SJSA1 (cell line): ENCODE data around the gene FAM53A. TPM values are rescaled to one million over a fixed set of nuclear protein-coding genes. Genes with fewer than 3 reads are reported as not detected.

Experiments
- DNase-seq, 2 experiments: peaks; one replicate each; pipeline ENCODE4 v3.0.0-alpha.2; 2015 to 2020; ENCODE audit warnings: low spot score in 2 of 2, low read depth in 1 of 2
- H3K27ac ChIP-seq: fragments of 250-450 bp; sonication (Bioruptor Pico); 2 replicates; pipeline ENCODE4 v1.5.1; 2020; ENCODE audit warnings: mild to moderate bottlenecking, moderate library complexity
- H3K27me3 ChIP-seq: fragments of 250-450 bp; sonication (Bioruptor Pico); replicated peaks from 2 replicates; pipeline ENCODE4 v1.5.1; 2020; ENCODE audit warnings: mild to moderate bottlenecking, moderate library complexity
- H3K36me3 ChIP-seq: fragments of 250-450 bp; sonication (Bioruptor Pico); 2 replicates; pipeline ENCODE4 v1.5.1; 2020; ENCODE audit warnings: mild to moderate bottlenecking
- H3K4me1 ChIP-seq: fragments of 250-450 bp; sonication (Bioruptor Pico); replicated peaks from 2 replicates; pipeline ENCODE4 v1.6.1; 2021; ENCODE audit warnings: mild to moderate bottlenecking
- H3K4me3 ChIP-seq: fragments of 250-450 bp; sonication (Bioruptor Pico); 2 replicates; pipeline ENCODE4 v1.5.1; 2020; ENCODE audit warnings: mild to moderate bottlenecking
- H3K9me3 ChIP-seq: fragments of 250-450 bp; sonication (Bioruptor Pico); replicated peaks from 2 replicates; pipeline ENCODE4 v1.5.1; 2020; ENCODE audit warnings: mild to moderate bottlenecking
- total RNA-seq: library from RNA; depleted of rRNA; stranded (reverse); fragments of >200 nt; shearing (Covaris generic); gene quantifications from 2 replicates; pipeline ENCODE4 v1.2.3, GENCODE V29; 2014

The FAM53A gene
- total RNA-seq, 1 experiment from 2014 or later = 0.39 TPM

GRCh38 chr4:1669270-1669669, 14.8 kb downstream of the FAM53A start:
- no peaks in the 10 kb centered on the region for H3K27me3 ChIP-seq
- H3K36me3 ChIP-seq = no peaks in the 10 kb centered on the region
- no peak overlapping the region for H3K4me3 ChIP-seq
- H3K4me1 ChIP-seq = no peaks in the 10 kb centered on the region
- H3K27ac ChIP-seq = no peak overlapping the region
- no peaks in the 10 kb centered on the region for H3K9me3 ChIP-seq
- DNase-seq = no peak

GRCh38 chr4:1668488-1668840, 15.6 kb downstream of the FAM53A start:
- Histone ChIP-seq H3K36me3 (no peaks in the 10 kb centered on the region), H3K4me1 (no peaks in the 10 kb centered on the region), H3K27me3 (no peaks in the 10 kb centered on the region), H3K4me3 (no peak overlapping the region), H3K27ac (no peak overlapping the region), H3K9me3 (no peaks in the 10 kb centered on the region)
- no peak for DNase-seq

GRCh38 chr4:1667273-1667672, 16.8 kb downstream of the FAM53A start:
- Histone ChIP-seq H3K27me3 (no peaks in the 10 kb centered on the region), H3K27ac (no peak overlapping the region), H3K36me3 (no peaks in the 10 kb centered on the region), H3K9me3 (no peaks in the 10 kb centered on the region), H3K4me1 (no peaks in the 10 kb centered on the region), H3K4me3 (no peak overlapping the region)
- DNase-seq = no peak

GRCh38 chr4:1666391-1666790, 17.7 kb downstream of the FAM53A start:
- no peak for DNase-seq
- Histone ChIP-seq H3K9me3 (no peaks in the 10 kb centered on the region), H3K4me3 (no peak overlapping the region), H3K27me3 (no peaks in the 10 kb centered on the region), H3K36me3 (no peaks in the 10 kb centered on the region), H3K27ac (no peak overlapping the region), H3K4me1 (no peaks in the 10 kb centered on the region)

GRCh38 chr4:1664141-1664540, 20.0 kb downstream of the FAM53A start:
- Histone ChIP-seq H3K9me3 (no peaks in the 10 kb centered on the region), H3K27me3 (no peaks in the 10 kb centered on the region), H3K4me1 (no peaks in the 10 kb centered on the region), H3K4me3 (no peak overlapping the region), H3K36me3 (no peaks in the 10 kb centered on the region), H3K27ac (no peak overlapping the region)
- DNase-seq = no peak

GRCh38 chr4:1663549-1663948, 20.6 kb downstream of the FAM53A start:
- H3K9me3 ChIP-seq = no peaks in the 10 kb centered on the region
- H3K4me1 ChIP-seq = no peaks in the 10 kb centered on the region
- no peaks in the 10 kb centered on the region for H3K36me3 ChIP-seq
- H3K4me3 ChIP-seq = no peak overlapping the region
- H3K27me3 ChIP-seq = no peaks in the 10 kb centered on the region
- DNase-seq = no peak
- no peak overlapping the region for H3K27ac ChIP-seq

GRCh38 chr4:1661695-1662094, 22.4 kb downstream of the FAM53A start:
- no peak overlapping the region for H3K4me3 ChIP-seq
- H3K4me1 ChIP-seq = no peaks in the 10 kb centered on the region
- H3K9me3 ChIP-seq = no peaks in the 10 kb centered on the region
- DNase-seq = no peak
- no peaks in the 10 kb centered on the region for H3K27me3 ChIP-seq
- no peaks in the 10 kb centered on the region for H3K36me3 ChIP-seq
- H3K27ac ChIP-seq = no peak overlapping the region

- no peaks in the 10 kb centered on the region for H3K36me3 ChIP-seq
- no peaks in the 10 kb centered on the region for H3K4me1 ChIP-seq
- H3K9me3 ChIP-seq = no peaks in the 10 kb centered on the region
- H3K4me3 ChIP-seq = no peak overlapping the region
- H3K27ac ChIP-seq = no peak overlapping the region
- H3K27me3 ChIP-seq = no peaks in the 10 kb centered on the region
- no peak for DNase-seq
These were observed 23.0 kb downstream of the FAM53A start for GRCh38 chr4:1660948-1661677.

- Histone ChIP-seq H3K4me1 (no peaks in the 10 kb centered on the region), H3K36me3 (no peaks in the 10 kb centered on the region), H3K4me3 (no peak overlapping the region), H3K9me3 (no peaks in the 10 kb centered on the region), H3K27me3 (no peaks in the 10 kb centered on the region), H3K27ac (no peak overlapping the region)
- no peak for DNase-seq
These were observed 24.7 kb downstream of the FAM53A start for GRCh38 chr4:1659104-1660043.

- Histone ChIP-seq H3K9me3 (no peaks in the 10 kb centered on the region), H3K27ac (no peak overlapping the region), H3K4me1 (no peaks in the 10 kb centered on the region), H3K4me3 (no peak overlapping the region), H3K27me3 (no peaks in the 10 kb centered on the region), H3K36me3 (no peaks in the 10 kb centered on the region)
- DNase-seq = no peak
These were observed 25.5 kb downstream of the FAM53A start for GRCh38 chr4:1658581-1658980.

GRCh38 chr4:1658146-1658545, 26.0 kb downstream of the FAM53A start:
- Histone ChIP-seq H3K27ac (no peak overlapping the region), H3K9me3 (no peaks in the 10 kb centered on the region), H3K36me3 (no peaks in the 10 kb centered on the region), H3K27me3 (no peaks in the 10 kb centered on the region), H3K4me1 (no peaks in the 10 kb centered on the region), H3K4me3 (no peak overlapping the region)
- DNase-seq = no peak

GRCh38 chr4:1656986-1657385, 27.1 kb downstream of the FAM53A start:
- no peak for DNase-seq

GRCh38 chr4:1656132-1656531, 28.0 kb downstream of the FAM53A start:
- Histone ChIP-seq H3K36me3 (no peaks in the 10 kb centered on the region), H3K4me1 (no peaks in the 10 kb centered on the region), H3K4me3 (no peak overlapping the region), H3K27ac (no peak overlapping the region), H3K27me3 (no peaks in the 10 kb centered on the region), H3K9me3 (no peaks in the 10 kb centered on the region)
- no peak for DNase-seq

More at GRCh38 chr4:1656986-1657385, 27.1 kb downstream of the FAM53A start:
- no peaks in the 10 kb centered on the region for H3K9me3 ChIP-seq
- no peak overlapping the region for H3K27ac ChIP-seq
- no peaks in the 10 kb centered on the region for H3K27me3 ChIP-seq
- H3K4me3 ChIP-seq = no peak overlapping the region
- no peaks in the 10 kb centered on the region for H3K36me3 ChIP-seq
- H3K4me1 ChIP-seq = no peaks in the 10 kb centered on the region

GRCh38 chr4:1655676-1656075, 28.4 kb downstream of the FAM53A start:
- no peaks in the 10 kb centered on the region for H3K9me3 ChIP-seq
- no peak overlapping the region for H3K4me3 ChIP-seq
- DNase-seq = no peak
- H3K27ac ChIP-seq = no peak overlapping the region
- no peaks in the 10 kb centered on the region for H3K4me1 ChIP-seq
- H3K27me3 ChIP-seq = no peaks in the 10 kb centered on the region
- no peaks in the 10 kb centered on the region for H3K36me3 ChIP-seq
